Measurements from ENCODE around the gene UNC5CL. TPM values are rescaled to one million over a fixed set of nuclear protein-coding genes. Genes with fewer than 3 reads are reported as not detected.

Gene UNC5CL
- total and polyA plus RNA-seq, 9 of the 15 experiments (the other 6 are each of a cell fraction or from before 2014, with no cell fraction given) = 0.07 to 1.8 (median 0.62) TPM; not detected in 1

- TF ChIP-seq NR0B1 (IDR thresholded peaks at IDR 0.05; ENCODE audit: partially characterized antibody) (no peak), E2F6 (IDR thresholded peaks at IDR 0.05; ENCODE audit: borderline replicate concordance in 1 of 2, extremely low read depth in 1 of 2, insufficient read depth in 1 of 2, insufficient read length in 1 of 2, low read depth in 1 of 2, low read length in 1 of 2, poor library complexity in 1 of 2, severe bottlenecking in 1 of 2) (peak in 1 of 2 experiments; percentile 8), CBFA2T3 (IDR thresholded peaks at IDR 0.05) (0 out of 2 replicates have a peak, but pooled peaks have one; percentile 14), PURB (CRISPR knock-in tag; IDR thresholded peaks at IDR 0.05; ENCODE audit: low read depth) (no peak), BCOR (IDR thresholded peaks at IDR 0.05) (no peak), ATF4 (CRISPR knock-in tag; IDR thresholded peaks at IDR 0.05) (no peak), ZBTB17 (CRISPR knock-in tag; IDR thresholded peaks at IDR 0.05) (no peak), ARID1B (IDR thresholded peaks at IDR 0.05) (no peak; the same call in 1 of the 2 replicates), ZFP30 (CRISPR knock-in tag; IDR thresholded peaks at IDR 0.05; ENCODE audit: borderline replicate concordance) (no peak), ATF2 (CRISPR knock-in tag; IDR thresholded peaks at IDR 0.05) (no peak), ZC3H4 (CRISPR knock-in tag; IDR thresholded peaks at IDR 0.05; ENCODE audit: borderline replicate concordance) (no peak; the same call in 1 of the 2 replicates), ZSCAN32 (CRISPR knock-in tag; IDR thresholded peaks at IDR 0.05) (no peak), TEAD2 (tag; IDR thresholded peaks at IDR 0.05) (no peak), ZNF717 (CRISPR knock-in tag; IDR thresholded peaks at IDR 0.05) (no peak), AFF4 (CRISPR knock-in tag; IDR thresholded peaks at IDR 0.05) (peak; percentile 92; the same call in 1 of the 2 replicates), SNIP1 (IDR thresholded peaks at IDR 0.05; ENCODE audit: low read depth) (no peak), ZNF785 (CRISPR knock-in tag; IDR thresholded peaks at IDR 0.05) (no peak), DACH1 (IDR thresholded peaks at IDR 0.05; ENCODE audit: partially characterized antibody) (no peak), ILF3 (IDR thresholded peaks at IDR 0.05; ENCODE audit: borderline replicate concordance) (peak; percentile 22; the same call in 1 of the 2 replicates), HMG20A (CRISPR knock-in tag; conservative IDR thresholded peaks at IDR 0.05) (no peak)
These were observed 34.4 kb upstream of the UNC5CL start (continued) for GRCh38 chr6:41073203-41073967.

Data from K562 (cell line).